Measurements from ENCODE around the gene MYMX. TPM values are rescaled to one million over a fixed set of nuclear protein-coding genes. Genes with fewer than 3 reads are reported as not detected.

Gene MYMX
- total and polyA plus RNA-seq, 2 of the 13 experiments (the other 11 are each of a cell fraction or from before 2014, with no cell fraction given) = not detected

DNA sequence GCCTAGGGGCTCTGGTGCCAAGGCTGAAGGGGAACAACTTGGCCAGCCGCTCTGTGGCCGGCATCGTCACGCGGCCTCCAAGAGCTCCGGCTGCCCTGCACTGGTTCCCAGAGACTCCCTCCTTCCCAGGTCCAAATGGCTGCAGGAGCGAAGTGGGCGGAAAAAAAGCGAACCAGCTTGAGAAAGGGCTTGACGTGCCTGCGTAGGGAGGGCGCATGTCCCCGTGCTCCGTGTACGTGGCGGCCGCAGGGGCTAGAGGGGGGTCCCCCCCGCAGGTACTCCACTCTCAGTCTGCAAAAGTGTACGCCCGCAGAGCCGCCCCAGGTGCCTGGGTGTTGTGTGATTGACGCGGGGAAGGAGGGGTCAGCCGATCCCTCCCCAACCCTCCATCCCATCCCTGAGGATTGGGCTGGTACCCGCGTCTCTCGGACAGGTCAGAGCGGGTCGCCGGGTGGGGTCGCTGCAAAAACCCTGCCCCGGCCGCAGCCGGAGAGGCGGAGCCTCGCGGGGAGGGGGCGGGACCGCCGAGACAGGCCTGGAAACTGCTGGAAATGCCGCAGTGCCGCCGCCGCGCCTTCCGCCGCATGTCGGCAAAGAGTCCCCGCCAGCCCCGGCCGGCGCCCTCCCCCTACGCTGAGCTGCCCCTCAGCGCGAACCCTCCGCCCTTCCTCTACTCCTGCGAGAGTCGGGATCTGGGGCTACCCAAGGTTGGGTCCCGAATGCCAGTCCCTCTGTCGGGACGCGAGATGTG lies 29.4 kb downstream of the MYMX start (continued):
- TF ChIP-seq, protein P1, sequence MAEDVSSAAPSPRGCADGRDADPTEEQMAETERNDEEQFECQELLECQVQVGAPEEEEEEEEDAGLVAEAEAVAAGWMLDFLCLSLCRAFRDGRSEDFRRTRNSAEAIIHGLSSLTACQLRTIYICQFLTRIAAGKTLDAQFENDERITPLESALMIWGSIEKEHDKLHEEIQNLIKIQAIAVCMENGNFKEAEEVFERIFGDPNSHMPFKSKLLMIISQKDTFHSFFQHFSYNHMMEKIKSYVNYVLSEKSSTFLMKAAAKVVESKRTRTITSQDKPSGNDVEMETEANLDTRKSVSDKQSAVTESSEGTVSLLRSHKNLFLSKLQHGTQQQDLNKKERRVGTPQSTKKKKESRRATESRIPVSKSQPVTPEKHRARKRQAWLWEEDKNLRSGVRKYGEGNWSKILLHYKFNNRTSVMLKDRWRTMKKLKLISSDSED (CRISPR knock-in tag; IDR thresholded peaks at IDR 0.05) = no peak
- TF ChIP-seq MZF1 (CRISPR knock-in tag; IDR thresholded peaks at IDR 0.05; ENCODE audit: borderline replicate concordance) (no peak), ZNF567 (CRISPR knock-in tag; IDR thresholded peaks at IDR 0.05; ENCODE audit: borderline replicate concordance) (no peak; the same call in 1 of the 2 replicates), KLF6 (CRISPR knock-in tag; IDR thresholded peaks at IDR 0.05) (peak; percentile 81), ZNF431 (CRISPR knock-in tag; IDR thresholded peaks at IDR 0.05; ENCODE audit: borderline replicate concordance, low read depth) (0 out of 2 replicates have a peak, but pooled peaks have one; percentile 29), ZNF451 (CRISPR knock-in tag; IDR thresholded peaks at IDR 0.05) (peak; percentile 19; the same call in 1 of the 2 replicates), PHF5A (CRISPR knock-in tag; IDR thresholded peaks at IDR 0.05; ENCODE audit: low read depth, unreplicated experiment) (no peak), TP53 (CRISPR knock-in tag; conservative IDR thresholded peaks at IDR 0.05) (peak; percentile 75; the same call in 1 of the 2 replicates), NCOA5 (CRISPR knock-in tag; IDR thresholded peaks at IDR 0.05) (no peak), NAIF1 (CRISPR knock-in tag; IDR thresholded peaks at IDR 0.05; ENCODE audit: borderline replicate concordance) (peak; percentile 96), PHF8 (CRISPR knock-in tag; IDR thresholded peaks at IDR 0.05) (peak; percentile 48; the same call in 1 of the 2 replicates), HDAC1 (CRISPR knock-in tag; IDR thresholded peaks at IDR 0.05) (peak; percentile 13; the same call in 1 of the 2 replicates), THYN1 (CRISPR knock-in tag; IDR thresholded peaks at IDR 0.05; ENCODE audit: borderline replicate concordance, low read depth) (peak; percentile 78; the same call in 1 of the 2 replicates), NFE2L1 (CRISPR knock-in tag; IDR thresholded peaks at IDR 0.05; ENCODE audit: borderline replicate concordance) (peak; percentile 91), ZFP90 (CRISPR knock-in tag; IDR thresholded peaks at IDR 0.05; ENCODE audit: borderline replicate concordance) (peak; percentile 91), ZNF7 (CRISPR knock-in tag; IDR thresholded peaks at IDR 0.05) (no peak)
- TF ChIP-seq, protein P2, sequence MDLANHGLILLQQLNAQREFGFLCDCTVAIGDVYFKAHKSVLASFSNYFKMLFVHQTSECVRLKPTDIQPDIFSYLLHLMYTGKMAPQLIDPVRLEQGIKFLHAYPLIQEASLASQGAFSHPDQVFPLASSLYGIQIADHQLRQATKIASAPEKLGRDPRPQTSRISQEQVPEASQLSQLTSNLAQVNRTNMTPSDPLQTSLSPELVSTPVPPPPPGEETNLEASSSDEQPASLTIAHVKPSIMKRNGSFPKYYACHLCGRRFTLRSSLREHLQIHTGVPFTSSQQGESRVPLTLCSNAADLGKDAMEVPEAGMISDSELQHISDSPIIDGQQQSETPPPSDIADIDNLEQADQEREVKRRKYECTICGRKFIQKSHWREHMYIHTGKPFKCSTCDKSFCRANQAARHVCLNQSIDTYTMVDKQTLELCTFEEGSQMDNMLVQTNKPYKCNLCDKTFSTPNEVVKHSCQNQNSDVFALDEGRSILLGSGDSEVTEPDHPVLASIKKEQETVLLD (CRISPR knock-in tag; IDR thresholded peaks at IDR 0.05; ENCODE audit: low read depth) = peak; percentile 73
- TF ChIP-seq, protein P3, sequence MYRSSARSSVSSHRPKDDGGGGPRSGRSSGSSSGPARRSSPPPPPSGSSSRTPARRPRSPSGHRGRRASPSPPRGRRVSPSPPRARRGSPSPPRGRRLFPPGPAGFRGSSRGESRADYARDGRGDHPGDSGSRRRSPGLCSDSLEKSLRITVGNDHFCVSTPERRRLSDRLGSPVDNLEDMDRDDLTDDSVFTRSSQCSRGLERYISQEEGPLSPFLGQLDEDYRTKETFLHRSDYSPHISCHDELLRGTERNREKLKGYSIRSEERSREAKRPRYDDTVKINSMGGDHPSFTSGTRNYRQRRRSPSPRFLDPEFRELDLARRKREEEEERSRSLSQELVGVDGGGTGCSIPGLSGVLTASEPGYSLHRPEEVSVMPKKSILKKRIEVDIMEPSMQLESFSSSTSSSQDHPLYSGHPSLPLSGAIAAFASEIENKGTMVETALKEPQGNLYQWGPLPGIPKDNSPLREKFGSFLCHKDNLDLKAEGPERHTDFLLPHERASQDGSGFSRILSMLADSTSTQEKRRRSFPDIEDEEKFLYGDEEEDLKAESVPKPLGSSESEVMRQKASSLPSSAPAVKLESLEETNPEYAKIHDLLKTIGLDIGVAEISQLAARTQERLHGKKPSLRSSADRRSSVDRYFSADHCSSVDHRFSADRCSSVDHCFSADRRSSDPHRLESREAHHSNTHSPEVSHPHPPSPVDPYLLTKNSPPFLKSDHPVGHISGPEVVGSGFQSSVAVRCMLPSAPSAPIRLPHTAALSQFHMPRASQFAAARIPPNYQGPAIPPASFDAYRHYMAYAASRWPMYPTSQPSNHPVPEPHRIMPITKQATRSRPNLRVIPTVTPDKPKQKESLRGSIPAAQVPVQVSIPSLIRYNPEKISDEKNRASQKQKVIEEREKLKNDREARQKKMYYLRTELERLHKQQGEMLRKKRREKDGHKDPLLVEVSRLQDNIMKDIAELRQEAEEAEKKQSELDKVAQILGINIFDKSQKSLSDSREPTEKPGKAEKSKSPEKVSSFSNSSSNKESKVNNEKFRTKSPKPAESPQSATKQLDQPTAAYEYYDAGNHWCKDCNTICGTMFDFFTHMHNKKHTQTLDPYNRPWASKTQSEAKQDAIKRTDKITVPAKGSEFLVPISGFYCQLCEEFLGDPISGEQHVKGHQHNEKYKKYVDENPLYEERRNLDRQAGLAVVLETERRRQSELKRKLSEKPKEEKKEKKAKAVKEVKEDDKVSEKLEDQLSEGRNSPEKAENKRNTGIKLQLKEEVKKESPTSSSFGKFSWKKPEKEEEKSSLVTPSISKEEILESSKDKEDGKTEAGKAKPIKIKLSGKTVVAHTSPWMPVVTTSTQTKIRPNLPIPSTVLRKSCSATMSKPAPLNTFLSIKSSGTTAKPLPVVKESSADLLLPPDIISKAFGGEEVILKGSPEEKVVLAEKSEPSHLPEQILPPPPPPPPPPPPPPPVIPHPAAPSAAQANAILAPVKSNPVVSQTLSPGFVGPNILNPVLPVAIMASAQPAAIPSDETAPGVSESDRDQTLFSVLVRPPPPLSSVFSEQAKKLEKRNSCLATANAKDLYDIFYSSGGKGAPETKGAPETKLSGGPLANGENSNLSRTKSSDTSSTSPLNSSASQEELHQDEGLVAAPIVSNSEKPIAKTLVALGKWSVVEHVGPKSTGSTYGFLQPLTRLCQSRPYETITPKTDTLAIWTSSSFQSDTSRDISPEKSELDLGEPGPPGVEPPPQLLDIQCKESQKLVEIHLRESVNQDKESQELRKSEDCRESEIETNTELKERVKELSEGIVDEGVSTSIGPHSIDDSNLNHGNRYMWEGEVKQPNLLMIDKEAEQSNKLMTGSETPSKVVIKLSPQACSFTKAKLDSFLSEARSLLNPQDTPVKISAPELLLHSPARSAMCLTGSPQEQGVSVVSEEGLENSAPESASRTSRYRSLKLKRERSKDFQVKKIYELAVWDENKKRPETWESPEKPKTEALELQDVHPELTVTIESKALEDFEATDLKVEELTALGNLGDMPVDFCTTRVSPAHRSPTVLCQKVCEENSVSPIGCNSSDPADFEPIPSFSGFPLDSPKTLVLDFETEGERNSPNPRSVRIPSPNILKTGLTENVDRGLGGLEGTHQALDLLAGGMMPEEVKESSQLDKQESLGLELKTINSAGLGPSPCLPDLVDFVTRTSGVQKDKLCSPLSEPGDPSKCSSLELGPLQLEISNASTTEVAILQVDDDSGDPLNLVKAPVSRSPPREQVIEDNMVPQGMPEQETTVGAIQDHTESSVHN (CRISPR knock-in tag; IDR thresholded peaks at IDR 0.05) = no peak; the same call in 1 of the 2 replicates
